ENCODE measurements around the gene TRIO.

Gene TRIO

DNA sequence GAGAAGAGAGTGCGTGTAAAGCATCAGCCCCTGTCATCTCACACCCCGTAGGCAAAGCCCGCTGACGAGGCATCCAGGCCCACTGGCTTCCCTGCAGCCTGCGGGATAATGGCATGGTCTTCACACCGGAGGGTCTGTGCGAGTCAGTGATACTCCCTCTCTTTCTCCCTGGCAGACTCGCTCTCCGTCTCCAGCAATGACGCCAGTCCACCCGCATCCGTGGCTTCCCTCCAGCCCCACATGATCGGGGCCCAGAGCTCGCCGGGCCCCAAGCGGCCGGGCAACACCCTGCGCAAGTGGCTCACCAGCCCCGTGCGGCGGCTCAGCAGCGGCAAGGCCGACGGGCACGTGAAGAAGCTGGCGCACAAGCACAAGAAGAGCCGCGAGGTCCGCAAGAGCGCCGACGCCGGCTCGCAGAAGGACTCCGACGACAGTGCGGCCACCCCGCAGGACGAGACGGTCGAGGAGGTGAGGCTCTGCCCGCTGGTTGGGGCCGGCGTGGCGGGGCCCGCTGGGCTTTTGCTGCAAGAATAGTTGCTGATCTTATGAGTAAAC is 317.8 kb downstream of the TRIO start:
- DNase-seq (ENCODE audit: low read depth), result no peak

DNA sequence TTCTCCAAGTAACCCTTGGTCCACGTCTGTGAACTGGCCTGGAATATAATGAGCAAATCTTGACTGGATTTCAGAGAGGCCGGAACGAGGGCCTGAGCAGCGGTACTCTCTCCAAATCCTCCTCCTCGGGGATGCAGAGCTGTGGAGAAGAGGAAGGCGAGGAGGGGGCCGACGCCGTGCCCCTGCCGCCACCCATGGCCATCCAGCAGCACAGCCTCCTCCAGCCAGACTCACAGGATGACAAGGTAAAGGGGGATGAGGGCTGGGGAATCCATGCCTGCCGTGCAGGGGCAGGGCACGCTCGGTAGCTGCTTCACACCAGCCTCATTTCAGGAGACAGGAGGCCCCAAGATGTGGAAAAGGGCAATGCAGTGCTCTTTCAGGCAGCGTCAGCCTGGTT is 319.5 kb downstream of the TRIO start:
- no peak for DNase-seq (ENCODE audit: low read depth)

DNA sequence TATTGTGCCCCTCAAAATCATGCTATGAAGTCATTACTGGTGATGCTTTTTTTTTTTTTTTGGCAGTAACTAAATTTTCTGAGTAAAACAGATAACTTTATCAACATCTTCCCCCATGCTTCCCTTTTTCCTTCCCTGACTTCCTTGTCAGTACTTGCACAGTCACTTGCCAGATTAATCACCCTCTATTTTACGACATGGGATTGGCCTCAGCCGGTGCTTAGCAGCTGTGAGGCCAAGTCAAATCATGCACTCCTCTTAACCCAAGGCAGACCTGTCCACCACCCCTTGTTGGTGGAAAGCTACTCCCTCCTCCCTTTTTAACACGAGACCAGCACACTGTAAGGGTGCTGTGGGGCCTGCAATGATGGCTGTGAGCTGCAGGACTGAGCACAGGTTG is 320.5 kb downstream of the TRIO start:
- no peak for DNase-seq (ENCODE audit: low read depth)

DNA sequence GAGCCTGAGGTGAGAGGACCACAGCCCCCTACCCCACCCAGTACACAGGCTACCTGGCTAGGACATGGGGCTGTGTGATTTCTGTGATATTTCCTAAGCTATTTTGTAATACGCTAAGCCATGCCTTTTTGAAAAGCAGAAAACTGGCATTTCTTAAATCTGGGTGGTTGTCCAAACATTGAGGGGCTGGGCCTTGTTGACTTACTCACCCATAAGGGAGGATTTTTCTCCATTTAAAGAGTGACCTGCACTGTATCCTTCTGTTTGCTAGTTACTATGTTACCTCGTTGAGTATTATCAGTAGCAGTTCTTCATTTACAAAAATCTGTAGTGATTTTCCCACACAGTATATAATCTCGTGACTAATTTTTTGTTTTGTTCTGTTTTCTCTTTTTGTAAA is 321.0 kb downstream of the TRIO start:
- DNase-seq (ENCODE audit: low read depth), result no peak

DNA sequence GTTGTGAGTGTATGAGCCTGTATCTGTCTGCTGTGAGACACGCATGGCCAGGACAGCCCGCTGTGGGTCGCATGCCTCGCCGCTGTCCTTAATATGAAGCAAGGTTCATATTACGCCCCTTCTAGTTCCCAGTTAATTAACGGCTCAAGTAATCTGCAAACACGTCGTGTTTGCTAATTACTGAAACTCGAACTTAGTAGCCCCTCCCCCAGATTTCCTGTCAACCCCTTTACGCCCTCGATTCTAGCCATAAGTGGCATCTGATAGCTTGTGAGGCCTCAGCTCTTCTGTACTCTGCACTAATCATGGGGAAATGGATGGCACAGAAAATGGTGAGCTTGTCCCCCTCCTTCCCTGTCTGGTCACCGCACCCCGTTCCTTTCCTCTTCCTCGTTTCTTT is 321.5 kb downstream of the TRIO start:
- no peak for DNase-seq (ENCODE audit: low read depth)

DNA sequence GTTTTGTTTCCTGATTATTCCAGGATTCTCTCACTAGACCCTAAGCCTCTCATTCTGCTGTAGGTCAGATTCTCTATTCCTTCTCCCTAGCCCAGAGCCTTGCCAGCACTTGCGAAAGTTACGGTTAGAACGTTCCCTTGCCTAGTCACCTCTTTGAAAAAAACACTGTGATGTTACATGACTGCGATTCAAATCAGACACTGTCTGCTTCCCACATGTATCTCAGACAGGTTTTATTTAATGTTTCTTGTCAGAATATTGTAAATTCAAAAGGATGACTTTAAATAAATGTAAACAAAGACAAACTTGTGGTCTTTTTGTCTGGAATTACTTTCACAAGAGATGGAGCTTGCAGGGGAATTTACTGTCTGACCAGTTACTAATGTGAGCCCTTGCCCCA is 322.0 kb downstream of the TRIO start:
- DNase-seq (ENCODE audit: low read depth), result no peak

DNA sequence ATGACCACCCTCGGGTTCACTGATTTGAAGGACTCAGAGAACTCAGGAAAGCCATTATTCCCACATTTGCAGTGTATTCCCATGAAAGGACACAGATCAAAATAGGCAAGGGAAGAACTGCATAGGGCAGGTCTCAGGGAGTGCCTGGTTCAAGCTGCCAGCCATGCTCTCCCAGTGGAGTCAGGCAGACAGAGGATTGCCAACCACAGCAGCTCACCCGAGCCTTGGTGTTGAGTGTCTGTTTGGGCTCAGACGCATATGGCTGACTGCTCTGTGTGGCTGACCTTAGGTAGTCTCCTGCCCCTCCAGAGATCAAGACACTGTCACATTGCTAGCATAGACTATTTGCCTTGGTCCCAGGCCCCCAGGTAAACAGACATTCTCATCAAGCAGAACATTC is 322.6 kb downstream of the TRIO start:
- DNase-seq (ENCODE audit: low read depth), result no peak

DNA sequence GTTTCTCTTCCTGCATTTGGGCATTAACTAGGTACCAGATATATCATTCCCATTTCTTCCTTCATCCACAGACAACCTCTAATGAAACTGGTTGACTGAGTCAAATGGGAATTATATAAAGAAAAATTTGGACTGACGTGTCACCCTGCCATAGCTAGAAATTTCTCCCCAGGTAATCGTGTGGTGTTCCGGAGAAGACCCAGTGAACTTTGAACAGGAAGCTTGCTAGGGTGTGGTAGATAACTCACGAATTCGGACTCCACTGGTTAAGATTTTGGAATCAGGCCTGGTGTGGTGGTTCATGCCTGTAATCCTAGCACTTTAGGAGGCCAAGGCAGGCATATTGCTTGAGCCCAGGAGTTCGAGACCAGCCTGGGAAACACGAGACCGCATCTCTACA is 324.1 kb downstream of the TRIO start:
- DNase-seq (ENCODE audit: low read depth), result no peak

DNA sequence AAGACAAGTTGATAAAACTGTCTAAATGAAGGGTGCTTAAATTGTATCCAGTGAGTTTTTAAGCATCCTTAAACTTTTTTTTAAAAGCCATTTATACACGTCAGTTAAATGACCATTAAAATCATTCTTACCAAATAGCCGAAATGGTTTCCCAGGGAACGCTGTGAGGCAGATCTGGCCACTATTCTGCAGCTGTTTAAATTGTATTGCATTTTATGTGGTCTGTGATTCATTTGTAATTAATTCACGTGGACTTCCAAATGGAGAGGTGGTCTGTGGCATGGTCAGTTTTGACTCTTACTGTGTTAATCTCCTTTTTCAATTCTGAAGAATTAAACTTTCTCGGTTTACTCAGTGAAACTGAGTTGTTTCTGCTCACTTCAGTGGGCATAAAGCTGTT is 324.7 kb downstream of the TRIO start:
- no peak for DNase-seq (ENCODE audit: low read depth)

DNA sequence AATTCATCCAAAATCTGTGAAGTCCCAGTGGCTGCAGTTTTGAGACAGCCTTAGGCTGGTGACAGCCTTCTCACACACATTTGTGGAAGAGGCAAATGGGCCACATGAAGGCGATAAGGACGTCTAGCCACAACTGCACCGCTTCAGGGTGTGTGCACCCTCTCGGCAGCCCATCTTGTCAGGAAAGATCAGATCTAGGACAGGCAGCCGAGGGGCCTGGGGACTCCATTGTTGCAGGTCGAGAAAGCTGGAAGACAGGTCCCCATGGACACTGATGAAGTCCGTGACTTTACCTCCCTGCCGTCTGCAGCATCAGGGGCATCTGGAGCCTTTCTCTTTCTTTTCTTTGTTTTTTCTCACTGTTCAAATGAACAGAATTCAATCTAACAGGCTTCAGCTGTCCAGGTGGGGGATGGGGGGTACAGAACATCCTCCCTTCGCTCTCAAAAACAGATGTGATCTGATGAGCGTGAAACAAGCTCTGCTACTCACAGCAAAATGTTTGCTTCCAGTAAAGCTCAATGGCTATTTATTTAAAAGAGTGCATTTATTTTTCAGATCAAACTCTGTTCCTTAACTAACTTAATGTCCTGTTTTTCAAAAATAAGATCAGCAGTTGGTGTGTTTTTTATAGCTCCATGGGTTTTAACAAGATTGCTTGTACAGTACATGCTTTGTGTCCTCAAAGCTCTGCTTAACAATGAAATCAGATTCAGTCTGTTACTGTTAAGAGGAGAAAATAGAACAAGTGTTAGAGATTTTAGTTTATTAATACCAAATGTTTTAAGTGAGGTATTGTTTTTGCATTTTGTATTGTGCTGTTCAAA is 326.6 kb downstream of the TRIO start:
- DNase-seq (ENCODE audit: low read depth), result no peak

DNA sequence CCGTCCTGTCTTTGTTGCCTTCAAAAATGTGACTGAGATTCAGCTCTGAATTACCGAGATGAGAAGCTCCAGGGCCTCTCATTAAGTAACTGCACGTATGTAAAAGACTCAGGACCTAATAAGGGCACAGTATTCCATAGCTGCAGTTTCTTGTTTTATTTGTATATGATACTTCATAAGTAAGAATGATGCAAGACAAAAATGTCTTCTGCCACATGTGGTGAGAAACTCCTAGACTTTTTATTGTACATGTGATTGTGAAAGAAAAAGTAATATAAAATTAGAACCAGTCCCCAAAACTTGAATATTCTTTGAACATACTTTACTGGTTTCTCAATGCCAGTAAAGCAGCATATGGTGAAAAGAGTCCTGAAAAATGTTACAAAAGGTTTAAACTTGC is 328.4 kb downstream of the TRIO start:
- no peak for DNase-seq (ENCODE audit: low read depth)

DNA sequence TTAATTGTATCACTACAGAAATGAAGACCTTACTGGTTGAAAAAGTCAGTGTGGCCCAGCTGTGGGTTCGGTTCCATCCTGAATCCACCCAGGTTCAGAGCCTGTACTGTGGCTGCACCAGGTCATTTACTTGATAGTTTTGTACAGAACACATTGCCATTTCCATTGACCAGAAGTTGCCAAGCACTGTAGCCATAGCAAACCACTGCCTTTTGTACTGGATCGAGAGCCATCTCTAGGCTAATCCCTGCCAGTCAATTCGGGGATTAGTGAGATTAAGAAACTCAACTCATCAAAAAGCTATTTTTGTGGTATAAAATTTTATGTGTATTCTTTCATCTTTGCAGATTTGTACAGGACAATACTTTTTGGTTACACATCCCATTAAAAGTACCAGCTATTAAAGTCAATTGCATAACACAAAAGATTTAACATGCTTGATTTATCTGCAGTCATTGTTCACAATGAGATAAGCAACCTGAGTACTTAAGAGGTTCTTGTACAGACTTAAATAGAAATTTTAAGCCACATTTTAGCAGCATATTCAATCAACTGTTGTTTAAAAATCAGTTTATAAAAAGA is 329.9 kb downstream of the TRIO start:
- DNase-seq (ENCODE audit: low read depth), result no peak

DNA sequence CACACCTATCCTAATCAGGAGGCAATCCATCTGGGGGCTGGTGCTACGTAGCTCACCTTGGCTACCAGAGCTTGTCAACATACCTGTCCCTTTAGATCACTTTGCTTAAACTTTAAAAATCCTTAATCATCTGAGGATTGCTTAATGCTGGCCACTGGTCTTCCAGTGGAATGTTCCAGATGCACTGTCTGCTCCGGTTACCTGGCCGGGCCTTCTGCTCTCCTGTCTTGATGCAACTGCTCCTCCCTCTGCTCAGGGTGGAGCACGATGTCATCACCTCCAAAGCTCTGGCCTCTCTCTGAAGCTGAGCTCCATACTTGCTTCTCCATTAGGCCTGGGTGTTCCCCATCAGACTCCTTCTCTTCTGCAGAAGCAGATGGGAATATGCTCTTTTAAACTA is 331.9 kb downstream of the TRIO start:
- DNase-seq (ENCODE audit: low read depth), result no peak

DNA sequence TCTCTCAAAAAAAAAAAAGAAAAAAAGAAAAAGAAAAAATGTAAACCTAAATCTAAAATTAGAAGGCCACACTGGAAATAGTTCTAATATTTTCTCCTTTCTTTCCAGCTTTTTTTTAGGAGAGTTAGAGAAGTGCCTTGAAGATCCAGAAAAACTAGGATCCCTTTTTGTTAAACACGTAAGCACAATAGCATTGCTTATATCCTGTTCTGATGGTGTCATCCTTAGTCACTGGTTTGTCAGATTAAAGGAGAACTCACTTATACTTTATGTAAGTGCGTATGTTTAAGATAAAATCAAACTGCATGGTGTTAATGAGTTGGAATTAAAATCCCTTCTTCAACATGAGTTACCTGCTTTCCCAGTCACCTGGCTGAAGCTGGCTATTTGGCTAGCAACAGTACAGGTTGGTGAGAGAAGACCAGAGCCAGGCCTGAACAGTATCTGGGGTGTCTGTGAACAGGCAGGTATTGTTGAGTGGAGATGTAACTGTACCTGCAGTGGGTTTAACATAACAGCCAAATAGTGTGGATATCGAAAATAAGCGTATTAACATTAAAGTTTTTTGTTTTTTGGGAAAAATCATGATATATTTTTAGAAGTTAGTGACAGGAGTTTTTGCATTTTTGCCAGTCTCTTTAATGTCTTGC is 333.8 kb downstream of the TRIO start:
- DNase-seq (ENCODE audit: low read depth), result no peak

DNA sequence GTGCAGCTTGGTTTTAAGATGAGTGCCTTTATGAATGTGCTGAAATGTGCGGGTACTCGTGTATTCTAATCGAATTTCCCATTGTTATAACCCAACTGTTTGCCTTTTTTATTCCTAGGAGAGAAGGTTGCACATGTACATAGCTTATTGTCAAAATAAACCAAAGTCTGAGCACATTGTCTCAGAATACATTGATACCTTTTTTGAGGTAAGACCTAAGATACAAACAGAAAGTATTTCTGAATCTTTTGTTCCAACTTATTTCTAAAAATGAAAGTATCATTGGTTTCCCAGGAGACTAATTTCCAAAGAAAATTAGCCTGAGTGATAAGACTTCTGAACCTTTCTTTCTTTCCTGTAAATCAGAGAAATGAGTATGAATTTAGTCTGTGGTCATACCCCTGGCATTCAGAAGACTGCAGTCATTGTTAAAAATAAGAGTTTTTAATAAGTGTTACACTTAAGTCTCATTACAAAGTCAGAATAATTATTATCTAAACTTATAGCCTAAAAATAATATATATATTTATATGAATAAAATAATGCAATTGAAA is 336.1 kb downstream of the TRIO start:
- DNase-seq (ENCODE audit: low read depth), result no peak

DNA sequence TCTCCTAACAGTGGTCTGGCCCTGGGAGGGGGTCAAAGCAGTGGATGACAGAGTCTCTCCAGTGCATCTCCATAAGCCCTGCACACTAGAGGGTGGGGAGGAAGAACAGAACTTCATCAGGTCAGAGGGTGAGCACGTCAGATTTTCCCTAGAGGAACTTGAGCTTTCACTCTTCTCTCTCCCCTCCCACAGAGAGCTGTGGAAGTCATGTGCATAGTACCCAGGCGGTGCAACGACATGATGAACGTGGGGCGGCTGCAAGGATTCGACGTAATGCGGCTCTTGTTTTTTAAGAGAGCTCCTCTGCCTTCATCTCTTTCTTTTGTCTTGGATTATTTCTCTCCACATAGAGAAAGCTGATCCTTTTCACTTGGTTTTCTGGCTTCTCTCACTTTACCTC is 338.2 kb downstream of the TRIO start:
- no peak for DNase-seq (ENCODE audit: low read depth)

DNA sequence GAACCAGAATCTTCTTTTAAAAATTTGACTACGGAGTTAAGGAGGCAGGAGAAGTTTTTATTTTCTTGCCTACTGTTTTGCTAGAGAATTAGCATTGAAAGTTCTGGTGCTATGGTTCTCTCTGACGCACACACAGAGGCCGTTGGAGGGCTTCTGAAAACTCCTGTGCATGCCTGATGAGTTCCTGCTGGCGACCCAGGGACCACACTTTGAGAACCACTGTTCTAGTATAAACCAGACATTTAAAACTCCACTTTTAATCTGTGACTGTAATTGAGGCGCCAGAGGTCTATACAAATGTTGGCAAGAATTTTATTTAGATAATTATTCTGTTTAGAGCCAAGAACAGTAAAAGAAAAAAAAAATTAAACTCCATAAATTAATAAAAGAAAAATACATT is 338.9 kb downstream of the TRIO start:
- DNase-seq (ENCODE audit: low read depth), result no peak

DNA sequence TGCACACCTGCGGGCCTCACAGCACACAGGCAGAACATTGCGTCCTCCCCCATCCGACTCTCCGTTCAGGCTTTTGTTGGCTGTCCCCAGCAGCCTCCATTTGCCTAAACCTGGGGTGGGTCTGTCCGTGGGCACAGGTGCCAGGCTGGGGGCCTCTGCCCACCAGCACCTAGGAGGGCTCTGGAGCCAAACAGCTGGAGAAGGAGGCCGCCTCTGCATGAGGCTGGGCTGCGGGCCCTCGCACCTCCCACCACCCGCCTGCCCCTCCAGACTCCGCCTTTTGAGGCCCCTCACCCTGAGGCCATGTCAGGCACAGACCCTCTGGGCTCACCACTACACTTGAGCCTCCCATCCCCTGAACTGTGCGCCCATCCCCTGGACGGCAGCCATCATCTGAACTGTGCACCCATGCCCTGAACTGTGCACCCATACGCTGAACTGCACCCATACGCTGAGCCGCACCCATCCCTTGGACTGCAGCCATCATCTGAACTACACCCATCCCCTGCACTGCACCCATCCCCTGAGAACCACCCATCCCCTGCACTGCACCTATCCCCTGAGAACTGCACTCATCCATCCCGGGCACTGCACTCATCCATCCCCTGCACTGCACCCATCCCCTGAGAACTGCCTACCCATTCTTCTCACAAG is 340.5 kb downstream of the TRIO start:
- no peak for DNase-seq (ENCODE audit: low read depth)

DNA sequence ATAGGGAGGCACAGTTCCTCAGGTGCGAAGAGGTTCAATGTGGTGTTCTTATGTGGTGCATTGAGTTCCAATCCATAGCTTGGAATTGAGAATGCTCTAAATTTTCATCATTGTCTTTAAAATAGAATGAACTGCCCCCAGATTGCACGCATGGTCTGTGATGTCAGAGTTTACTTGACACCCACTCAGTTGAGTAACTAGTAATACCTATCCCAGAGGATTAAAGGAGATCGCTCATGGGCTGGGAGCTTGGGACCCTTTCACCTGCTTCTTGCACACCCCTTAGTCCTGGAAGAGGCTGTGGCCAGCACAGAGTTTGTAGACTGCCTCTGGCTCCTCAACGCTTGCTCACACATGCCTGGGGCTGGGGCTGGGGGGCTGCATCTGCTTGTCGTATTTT is 343.3 kb downstream of the TRIO start:
- no peak for DNase-seq (ENCODE audit: low read depth)

DNA sequence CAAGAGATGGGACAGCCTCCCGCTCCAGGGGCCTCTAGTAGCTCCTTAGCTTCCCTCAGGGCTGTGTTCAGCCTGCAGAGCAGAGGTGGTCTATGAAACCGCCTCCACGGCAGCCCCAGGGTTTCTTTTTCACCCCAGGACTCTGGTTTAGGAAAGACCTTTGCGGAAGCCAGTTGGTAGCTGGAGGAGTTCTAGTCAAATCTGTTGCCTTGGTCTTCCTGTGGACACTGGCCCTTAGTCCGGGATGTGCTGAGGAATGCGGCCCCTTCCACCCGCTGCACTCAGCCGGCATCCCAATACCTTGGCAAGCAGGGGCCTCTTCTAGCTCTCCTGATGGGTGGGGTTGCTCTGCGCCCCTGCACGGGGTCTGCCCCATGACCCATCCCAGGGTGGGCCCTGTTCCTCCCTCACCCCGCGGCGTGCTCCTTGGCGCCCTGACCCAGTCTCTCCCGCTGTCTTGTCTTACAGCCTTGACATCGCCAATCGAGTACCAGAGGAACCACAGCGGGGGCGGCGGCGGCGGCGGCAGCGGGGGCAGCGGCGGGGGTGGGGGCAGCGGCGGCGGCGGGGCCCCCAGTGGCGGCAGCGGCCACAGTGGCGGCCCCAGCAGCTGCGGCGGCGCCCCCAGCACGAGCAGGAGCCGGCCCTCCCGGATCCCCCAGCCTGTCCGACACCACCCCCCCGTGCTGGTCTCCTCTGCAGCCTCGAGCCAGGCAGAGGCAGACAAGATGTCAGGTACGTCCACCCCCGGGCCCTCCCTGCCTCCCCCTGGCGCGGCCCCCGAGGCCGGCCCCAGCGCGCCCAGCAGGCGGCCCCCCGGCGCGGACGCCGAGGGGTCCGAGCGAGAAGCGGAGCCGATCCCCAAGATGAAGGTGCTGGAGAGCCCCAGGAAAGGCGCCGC is 344.1 kb downstream of the TRIO start:
- no peak for DNase-seq (ENCODE audit: low read depth)

DNA sequence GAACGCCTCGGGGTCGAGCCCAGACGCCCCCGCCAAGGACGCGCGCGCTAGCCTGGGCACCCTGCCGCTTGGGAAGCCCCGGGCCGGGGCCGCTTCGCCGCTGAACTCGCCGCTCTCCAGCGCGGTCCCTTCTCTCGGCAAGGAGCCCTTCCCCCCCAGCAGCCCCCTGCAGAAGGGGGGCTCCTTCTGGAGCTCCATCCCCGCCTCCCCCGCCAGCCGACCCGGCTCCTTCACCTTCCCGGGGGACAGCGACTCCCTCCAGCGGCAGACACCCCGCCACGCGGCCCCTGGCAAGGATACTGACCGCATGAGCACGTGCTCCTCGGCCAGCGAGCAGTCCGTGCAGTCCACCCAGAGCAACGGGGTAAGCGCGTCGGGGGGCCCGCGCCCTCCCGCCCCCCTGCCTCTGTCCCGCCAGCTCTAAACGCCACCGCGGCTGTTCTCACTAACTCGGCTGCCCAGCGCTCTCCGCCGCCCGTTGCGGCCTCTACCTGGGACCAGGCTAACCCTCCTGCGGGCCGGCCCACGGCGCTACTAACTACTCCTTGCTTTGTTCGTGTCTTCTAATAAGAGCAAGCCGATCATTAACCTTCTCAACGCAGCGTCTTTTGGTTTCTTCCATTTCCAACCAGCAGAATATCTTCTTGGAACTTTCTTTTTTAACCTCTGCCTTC is 344.9 kb downstream of the TRIO start:
- DNase-seq (ENCODE audit: low read depth), result no peak

Measured in stimulated activated CD8-positive, alpha-beta memory T cell treated with anti-CD3 and anti-CD28 coated beads, Interleukin-4, amount 100 ng/mL, for 24 hours (primary cell).